HCEC 1CT (cell line): ENCODE results near the gene ABCC3.
A peak's percentile ranks its signal among the peaks of the same experiment; 100 is the strongest.

Source experiments
- DNase-seq: peaks from one replicate; pipeline ENCODE4 v3.0.0-alpha.2; 2017

The ABCC3 gene

DNA sequence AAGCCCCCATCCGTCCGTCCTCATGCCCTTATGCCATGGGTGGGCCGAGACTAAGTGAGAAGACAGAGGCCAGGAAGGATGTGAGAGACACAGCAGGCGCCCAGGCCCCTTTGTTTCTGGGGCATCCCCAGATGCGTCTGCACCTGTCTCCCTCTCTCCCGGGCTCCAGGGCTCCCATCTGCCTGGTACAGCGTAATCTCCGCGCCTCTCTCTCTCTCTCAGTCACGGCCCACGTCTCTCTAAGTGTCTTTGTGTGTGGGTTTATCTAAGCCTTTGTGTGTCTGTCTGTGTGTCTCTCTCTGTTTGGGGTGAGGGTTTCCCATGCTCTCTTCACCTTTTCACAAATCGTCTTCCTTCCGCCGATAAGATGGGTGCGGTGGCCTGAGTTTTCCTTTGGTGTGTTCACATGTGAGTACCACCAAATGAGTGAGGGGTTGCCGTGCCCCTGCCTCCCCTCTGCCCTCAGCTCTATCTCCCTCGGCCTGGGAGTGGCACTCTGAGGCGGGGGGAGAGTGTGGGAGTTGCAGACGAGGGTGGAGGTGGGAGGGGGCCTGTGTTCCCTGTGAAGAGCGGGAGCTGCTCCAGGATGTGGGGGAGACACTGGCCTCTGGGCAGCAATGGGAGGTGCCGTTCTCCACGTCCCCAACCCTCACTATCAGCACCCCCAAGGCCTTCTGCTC is 25.8 kb upstream of the ABCC3 start:
- no peak for DNase-seq

DNA sequence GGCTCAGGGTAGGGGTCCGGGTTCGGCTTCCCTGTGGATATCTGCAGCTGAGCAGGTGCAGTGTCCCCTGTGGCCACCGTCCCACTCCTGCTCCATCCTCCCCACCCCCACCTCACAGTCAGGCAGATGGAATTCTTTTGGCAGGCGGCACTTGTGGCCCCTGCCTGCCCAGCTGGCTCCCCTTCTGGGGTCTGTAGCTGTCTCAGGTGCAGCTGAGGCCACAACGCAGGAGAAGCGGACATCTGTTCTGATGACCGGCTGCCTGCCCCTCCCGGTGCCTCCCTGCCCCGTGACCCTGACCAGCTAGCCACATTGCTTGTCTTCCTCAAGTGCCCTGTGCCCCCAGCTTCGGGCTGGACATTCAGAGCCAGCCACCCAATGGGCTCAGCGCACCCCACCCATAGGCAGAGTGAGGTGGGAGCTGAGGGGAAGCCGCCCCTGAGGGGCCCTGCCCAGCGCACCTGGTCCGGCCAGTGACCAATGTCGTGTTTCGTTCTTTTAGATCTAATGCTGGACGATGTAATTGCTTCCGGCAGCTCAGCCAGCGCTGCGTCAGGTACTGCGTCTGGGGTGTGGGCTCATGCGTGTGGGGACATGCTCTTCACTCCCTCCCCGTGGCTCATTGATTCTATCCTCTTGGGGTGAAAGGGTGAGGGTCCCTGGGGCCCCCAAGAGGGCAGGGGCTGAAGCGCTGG is 25.2 kb upstream of the ABCC3 start:
- no peak for DNase-seq

DNA sequence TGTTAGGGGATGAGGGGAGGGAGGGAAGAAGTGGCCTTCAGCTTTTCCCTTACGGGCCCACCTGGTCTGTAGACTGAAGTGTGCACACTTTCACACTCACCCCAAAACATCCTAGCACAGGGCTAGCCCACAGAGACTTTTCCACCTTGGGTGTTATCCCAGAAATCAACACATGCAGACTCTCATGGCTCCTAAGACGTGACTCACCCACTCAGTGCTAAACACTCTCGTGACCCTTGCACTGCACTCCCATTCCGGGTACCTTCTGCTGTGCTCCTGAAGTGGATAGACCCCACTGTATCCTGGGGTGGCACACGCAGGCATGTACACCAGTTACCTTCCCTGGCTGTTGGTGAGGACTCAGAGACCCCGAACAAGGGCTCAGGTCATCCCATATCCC is 23.0 kb upstream of the ABCC3 start:
- DNase-seq = no peak

DNA sequence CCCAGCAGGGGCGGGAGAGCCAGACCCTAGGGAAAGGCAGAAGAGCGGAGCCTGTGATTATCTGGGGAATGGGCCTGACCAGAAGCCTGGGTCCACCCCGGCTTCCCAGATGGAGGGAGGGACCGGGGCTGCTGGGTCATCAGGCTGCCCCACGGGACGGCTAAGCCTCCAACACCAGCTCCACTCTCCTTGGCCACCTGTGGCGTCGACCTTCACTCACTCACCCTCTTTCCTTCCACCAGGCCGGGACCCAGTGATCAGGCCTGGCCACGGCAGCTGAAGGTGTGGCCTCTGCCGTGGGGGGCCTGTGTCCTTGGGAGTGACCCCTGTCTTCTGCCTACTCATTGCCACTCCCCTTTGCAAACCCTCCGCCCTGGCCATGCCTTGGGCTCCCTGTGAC is 22.4 kb upstream of the ABCC3 start:
- DNase-seq = no peak

DNA sequence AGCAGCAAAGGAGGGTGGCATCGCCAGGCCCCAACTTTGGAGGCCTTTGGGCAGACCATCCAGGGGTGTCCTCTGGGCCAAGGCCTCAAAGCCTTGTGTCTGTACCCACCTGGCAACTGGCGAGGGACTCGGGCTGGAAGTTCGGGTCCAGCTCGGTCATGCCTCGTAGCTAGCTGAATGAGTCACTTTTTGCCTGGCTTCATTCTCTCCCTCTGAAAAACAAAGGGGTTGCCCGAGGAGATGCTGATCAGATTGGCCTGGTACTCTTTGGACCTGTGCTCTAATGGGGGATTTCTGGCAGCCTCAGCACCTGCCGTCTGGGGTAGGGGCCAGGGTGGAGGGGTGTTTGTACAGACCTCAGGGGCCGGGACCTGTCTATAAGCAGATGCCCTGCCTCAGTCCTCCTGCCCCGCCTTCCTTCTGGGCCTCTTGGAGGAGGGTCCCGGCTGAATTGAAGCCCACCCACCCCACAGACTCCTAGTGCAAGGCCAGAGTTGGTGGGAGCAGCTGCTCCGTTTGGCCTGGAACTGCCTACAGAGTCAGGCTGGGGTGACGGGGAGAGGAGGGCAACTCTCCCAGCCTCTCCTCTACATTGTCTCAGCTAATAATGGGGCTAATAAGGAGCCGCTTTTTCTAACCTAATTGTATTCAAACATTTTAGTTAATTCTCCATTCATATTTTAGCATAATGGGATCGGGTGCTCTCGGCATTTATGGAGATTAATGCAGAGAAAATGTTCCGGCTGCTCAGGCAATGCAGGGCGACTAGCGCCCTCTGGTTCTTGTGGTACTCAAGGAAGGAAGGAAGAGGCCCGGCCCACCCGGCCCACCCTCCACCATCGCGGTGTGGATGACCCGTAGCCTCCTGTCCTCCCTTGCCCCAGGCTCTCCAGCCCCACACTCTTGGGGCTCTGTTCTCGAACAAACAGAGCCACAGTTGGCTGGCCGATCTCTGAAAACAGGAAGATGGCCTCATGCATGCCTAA is 21.4 kb upstream of the ABCC3 start:
- DNase-seq = no peak

DNA sequence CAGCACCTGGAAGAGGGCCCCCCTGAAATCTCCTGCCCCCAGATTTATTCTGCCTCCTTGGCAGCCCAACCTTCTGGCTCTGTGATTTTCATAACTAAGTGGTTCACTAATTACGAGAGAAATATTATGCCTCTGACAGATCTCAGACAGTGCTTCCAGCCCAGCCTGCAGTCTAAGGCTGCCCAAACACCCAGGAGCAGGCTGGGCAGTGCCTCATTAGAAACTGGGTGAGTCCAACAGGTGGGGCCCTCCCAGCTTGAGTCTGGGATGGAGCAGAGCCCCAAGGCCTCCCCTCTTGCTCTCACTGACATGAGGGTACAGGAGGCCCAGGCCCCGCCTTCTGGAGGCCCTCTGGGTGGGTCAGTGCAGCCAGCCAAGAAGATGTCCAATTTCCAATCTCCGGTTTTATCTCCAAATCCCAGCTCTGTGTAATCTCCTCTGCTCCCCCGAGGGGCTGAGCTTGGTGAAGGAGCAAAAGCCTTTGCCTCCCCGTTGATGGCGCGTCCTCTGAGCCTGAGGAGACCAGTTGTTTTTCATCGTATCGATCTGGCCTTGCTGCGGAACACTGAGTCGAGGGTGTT is 20.1 kb upstream of the ABCC3 start:
- no peak for DNase-seq

DNA sequence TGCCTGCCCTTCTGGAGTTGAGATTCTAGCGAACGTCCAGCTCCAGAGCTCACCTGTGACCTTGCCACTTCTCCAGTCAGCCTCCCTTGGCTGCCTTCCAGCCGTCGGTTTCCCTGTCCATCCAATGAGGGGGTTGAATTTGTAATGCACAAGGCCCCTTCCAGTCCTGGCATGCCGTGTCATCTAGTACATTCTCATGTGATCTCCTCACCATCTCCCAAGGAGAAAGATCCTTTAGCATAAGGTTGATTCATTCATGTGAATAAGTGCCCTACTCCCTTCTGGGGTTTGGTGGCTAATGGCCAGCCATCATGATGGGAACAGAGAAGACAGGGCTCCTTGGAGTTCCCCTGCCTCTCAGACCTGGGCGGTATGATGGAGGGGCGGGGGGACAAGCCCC is 18.9 kb upstream of the ABCC3 start:
- peak; percentile 13 for DNase-seq

DNA sequence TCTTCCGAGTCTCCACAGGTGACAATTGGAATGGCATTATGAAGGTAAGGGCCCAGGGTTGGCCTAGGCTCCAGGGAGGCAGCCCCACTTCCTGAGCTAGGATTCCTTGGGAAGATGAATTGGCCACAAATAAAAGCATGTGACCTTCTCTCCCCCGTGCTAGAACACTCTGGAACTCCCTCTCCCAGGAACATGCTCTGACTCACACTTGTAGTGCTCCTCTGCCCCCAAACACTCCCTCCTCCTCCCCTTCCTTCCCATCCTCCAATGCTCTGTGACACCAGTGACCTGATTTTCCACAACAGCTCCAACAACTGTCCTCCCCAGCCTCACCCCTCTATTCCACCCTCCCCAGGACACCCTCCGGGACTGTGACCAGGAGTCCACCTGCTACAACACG is 16.4 kb upstream of the ABCC3 start:
- peak; percentile 50 for DNase-seq

DNA sequence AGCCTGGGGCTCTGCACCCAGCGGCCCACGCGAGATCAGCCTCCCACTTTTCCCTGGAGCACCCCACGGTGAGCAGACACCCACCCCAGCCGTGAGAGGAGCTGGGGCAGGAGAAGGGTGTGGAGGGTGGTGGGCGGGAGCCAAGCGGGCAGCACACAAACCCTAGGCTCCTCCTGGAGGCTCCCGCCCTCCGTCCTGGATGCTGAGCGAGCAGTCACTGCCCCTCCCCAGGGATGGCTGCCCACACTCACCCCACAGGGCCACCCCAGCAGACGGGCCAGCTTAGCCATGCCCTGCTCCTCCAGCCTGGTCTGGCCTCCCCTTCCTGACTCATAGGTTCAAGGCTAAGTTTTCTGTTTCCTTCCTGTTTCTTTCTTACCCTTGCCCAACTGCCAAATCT is 15.7 kb upstream of the ABCC3 start:
- DNase-seq = peak; percentile 43

DNA sequence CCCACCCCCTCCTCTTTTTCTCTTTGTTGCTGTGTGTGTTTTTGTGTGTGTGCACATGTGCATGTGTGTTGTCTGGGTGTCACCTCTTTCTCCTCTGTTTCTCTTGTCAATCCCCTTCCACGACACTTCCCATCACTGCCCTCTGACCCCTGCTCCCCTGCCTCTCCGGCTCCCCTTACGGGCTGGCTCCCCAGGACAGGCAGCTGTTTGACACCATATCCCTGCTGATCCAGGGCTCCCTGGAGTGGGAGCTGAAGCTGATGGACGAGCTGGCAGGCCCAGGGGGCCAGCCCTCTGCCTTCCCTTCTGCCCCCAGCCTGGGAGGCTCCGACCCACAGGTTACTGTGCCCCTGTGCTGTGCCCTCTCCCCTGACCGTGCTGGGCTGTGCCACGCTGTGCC is 15.2 kb upstream of the ABCC3 start:
- DNase-seq = no peak

DNA sequence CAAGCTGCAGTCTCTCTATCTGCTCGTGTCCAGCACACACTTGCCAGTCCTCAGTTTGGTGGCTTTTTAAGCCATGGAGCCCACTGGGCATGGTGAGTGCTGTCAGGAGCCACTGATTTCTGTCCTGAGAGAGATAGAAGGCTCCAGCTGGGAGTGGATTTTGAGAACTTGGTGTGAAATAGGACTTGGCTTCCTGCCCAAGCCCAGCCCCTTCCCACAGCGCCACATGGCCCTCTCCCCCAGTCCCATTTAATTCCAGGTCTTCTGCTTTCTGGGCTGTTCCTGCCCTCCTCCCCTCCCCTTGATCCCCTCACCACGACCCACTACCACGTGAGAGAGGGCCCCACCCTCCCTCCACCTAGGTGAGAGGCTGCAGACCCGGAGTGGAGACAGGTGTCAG is 14.4 kb upstream of the ABCC3 start:
- DNase-seq = no peak

DNA sequence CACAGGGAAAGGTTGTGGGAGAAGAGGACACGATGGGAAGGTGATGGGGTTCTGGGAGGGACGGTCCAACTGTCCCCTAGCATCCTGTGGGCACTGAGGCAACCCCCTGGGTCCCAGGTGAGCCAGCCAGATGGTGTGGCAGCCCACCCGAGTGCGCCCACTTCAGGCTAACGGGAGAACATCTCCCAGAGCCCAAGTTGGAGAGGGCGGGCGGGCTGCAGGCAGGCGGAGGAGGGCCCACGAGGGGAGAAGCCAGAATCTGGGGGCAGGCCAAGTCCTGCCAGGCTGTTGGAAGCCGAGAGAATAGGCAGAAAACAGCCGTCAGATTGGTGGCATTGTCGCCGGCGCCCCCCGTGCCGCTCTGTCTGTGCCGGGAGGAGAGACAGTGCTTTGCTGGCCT is 13.8 kb upstream of the ABCC3 start:
- no peak for DNase-seq

DNA sequence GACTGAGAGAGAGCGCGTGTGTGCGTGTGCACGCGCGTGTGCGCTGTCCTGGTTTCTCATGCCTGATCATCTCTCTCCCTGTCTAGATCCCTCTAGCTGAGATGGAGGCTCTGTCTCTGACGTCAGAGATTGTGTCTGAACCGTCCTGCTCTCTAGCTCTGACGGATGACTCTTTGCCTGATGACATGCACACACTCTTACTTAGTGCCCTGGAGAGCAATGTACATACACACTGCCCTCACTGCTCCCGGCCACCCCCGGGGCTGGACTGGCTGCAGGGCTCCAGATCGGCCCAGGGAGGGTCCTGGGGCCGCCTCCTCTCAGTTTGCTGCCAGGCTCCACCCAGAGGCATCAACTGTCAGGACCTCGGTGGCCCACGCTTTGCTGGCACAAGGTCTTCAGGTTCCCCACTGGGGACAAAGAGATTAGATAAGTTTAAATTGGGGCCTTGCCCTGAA is 13.1 kb upstream of the ABCC3 start:
- DNase-seq = no peak

DNA sequence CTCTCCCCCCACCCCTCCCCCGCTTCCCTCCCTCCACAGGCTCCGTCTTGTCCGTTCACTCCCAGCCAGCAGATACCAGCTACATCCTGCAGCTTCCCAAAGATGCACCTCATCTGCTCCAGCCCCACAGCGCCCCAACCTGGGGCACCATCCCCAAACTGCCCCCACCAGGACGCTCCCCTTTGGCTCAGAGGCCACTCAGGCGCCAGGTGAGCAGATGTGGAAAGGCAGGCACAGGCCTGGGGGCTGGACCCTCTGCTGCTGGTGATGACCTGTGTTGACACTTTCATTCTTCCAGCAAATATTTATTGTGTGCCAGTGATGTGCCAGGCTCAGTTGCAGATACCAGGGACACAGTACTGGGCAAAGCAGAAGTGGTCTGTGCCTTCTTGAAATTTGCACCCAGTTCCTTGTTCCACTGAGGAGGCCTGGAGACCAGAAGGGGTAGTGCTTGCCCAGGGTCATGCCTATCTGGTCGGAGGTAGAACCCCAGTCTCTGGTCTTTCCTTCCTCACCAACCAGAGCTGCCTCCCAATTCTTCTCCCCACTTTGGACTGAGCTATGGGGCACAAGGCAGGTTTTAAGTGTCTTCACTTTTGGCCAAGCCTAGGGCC is 10.3 kb upstream of the ABCC3 start:
- DNase-seq = no peak

DNA sequence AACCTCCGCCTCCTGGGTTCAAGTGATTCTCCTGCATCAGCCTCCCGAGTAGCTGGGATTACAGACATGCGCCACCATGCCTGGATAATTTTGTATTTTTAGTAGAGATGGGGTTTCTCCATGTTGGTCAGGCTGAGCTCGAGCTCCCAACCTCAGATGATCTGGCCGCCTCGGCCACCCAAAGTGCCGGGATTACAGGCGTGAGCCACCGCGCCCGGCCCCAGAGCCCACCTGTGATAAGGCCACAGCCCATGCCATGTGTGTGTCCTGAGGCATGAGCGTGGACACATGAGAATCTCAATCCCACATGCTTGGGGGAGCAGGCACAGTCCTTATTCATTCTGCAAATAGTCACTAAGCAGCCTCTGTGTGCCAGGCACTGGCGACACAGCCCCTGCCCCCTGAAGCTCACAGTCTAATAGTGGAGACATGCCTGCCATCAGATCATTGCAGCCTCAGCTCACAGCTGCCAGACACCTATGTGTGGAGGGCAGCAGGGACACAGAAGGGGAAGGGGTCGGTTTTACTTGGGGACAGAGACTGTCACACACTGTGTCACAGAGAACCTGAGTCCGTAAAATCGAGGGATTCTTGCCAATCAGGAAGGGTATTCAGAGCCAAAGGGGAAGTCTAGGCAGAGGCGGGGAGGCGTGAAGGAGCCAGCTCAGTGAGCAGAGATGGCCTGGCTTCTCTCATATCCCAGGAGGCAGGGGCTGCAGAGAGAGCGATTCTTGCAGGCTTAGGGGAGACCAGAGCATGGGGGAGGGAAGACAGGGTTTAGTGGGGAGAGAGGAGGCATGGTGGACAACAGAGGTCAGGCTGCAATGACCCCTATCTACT is 9.4 kb upstream of the ABCC3 start:
- no peak for DNase-seq

DNA sequence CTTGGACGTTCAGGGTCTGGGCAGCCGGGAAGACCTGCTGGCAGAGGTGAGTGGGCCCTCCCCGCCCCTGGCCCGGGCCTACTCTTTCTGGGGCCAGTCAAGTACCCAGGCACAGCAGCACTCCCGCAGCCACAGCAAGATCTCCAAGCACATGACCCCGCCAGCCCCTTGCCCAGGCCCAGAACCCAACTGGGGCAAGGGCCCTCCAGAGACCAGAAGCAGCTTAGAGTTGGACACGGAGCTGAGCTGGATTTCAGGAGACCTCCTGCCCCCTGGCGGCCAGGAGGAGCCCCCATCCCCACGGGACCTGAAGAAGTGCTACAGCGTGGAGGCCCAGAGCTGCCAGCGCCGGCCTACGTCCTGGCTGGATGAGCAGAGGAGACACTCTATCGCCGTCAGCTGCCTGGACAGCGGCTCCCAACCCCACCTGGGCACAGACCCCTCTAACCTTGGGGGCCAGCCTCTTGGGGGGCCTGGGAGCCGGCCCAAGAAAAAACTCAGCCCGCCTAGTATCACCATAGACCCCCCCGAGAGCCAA is 8.6 kb upstream of the ABCC3 start:
- peak; percentile 67 for DNase-seq

DNA sequence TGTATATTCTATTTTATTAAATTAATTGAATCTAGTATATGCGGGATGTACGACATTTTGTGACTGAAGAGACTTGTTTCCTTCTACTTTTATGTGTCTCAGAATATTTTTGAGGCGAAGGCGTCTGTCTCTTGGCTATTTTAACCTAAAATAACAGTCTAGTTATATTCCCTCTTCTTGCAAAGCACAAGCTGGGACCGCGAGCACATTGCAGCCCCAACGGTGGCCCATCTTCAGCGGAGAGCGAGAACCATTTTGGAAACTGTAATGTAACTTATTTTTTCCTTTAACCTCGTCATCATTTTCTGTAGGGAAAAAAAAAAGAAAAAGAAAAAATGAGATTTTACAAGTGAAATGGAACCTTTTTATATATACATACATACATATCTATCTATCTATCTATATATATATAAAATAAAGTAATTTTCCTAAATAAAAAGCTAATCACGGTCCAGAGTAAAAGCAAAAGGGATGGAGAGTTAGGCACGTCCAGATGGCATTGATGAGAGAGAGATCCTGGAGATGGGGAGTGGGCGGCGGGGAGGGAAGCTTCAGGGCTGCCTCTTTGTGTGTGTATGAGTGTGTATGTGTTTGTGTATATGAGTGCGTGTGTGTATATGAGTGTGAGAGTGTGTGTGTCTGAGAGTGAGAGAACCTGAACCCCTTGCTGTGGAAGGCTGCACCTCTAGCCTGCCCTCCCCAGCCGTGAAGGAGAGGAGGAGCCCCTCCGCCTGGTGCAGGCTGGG is 7.5 kb upstream of the ABCC3 start:
- no peak for DNase-seq

DNA sequence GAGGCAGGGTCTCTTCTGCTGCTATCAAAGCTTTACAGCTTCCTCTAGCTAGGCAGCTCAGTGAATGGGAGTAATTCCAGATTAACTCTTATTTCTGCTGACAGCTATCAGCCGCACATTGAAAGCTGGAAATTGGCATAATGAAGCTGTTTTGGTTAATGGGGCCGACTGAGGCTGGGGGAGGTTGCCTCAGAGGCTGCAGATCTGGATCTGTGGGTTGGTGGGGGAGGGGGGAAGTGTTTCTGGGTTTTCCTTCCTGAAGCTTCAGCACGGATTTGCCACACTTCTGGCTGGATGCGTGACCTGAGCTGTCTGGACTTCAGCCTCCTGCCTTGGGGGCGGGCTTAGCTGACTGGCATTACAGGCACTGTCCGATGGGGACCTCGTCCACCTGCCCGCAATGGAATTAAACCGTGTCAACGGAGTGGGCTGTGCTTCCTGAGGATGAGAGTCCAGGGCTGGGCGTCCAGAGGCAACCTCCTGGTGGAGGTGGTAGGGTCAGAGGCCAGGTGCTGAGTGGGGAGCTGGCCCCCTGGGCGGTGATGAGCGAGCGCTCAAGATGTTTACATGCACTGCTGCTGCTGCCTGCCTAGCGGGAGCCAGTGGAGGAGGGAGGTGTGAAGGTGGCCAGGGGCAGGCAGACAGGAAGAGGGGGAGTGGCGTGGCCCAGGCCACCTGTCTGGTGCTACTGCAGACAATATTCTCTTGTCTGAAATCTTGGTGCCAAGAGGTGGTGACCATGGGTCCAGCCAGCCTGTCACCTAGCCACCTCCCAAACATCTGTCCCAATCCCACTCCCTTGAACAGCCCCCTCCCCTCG is 6.7 kb upstream of the ABCC3 start:
- no peak for DNase-seq

DNA sequence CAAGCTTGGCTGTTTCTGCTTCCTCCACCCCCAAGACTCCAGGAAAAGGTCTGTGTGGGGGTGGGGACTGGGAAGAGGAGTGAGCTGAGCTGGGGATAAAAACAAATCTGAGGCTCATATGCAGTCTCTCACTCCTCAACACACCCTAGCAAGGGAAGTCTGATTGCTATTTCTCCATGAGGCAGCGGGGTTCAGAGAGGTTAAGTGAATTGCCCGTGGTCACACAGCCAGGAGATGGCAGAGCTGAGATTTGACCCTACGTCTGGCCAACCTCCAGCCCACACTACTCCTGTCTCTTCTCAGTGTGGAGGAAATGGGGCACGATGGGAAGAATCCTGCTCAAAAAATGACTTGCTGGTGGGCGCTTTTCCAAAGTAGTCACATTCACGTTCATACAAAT is 4.8 kb upstream of the ABCC3 start:
- no peak for DNase-seq
